RCC 7860 (cell line): Measurements from ENCODE around the gene PHF21B.
"Not testable (repeated sequence)": the region's sequence is repeated elsewhere in the genome, so short reads cannot be mapped to it uniquely, and the experiment has no call there.

Experiments
- DNase-seq: peaks from one replicate; pipeline ENCODE4 v3.0.0-alpha.2; 2015; ENCODE audit warnings: low spot score
- FAIRE-seq: peaks from 2 replicates; lab custom pipeline; 2012; peaks lifted over from hg19 to GRCh38; lab: Jason Lieb, UNC

PHF21B gene

DNA sequence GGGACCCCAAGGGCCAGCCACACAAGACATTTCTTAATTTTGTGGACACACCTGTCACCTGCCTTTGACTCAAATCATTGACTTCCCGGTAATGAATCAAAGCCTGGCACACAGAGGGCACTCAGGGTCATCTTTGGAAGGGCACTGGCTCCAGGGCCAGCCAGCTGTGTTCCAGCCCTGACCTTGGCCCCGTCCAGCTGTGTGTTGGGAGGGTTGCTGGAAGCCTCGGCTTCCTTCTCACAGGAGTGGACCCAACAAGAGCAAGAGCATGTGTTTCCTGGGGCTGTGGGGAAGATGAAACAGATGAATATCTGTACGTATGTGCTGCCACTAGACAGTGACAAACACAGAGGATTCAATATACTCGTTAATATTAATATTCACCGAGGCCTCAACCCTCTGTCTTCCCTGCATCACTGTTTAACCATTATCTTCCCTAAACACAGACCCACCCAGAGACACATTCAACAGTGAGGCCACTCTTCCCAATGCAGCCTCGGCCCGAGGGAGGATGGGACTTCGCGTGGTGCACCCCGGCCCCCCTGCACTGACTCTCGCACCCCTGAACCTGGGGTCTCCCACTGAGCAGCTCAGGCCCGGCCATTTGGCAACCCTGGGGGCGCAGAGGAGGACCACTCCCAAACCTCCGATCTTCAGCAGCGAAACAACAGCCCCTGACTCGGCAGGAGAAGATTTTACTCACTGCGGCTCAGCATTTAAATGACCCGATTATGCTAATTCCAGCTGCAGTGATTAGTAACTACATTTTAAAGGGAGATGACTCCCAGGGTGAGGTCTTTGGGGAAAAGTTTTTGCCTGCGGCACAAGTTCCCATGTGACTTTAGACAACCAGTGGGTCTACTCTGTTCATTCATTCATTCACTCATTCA, 45.7 kb downstream of the PHF21B start:
- DNase-seq, result no peak
- FAIRE-seq, result no peak

- FAIRE-seq (no peak), DNase-seq (no peak)
Observed at GRCh38 chr22:44962741-44963454, 46.9 kb downstream of the PHF21B start.

DNA sequence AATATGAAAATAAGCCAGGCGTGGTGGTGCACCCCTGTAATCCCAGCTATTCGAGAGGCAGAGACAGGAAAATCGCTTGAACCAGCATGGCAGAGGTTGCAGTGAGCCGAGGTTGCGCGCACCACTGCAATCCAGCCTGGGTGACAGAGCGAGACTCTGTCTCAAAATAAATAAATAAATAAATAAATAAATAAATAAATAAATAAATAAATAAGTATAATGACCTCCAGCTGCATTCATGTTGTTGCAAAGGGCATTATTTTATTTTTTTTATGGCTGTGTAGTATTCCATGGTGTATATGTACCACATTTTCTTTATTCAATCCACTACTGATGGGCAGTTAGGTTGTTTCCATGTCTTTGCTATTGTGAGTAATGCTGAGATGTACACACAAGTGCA, 48.1 kb downstream of the PHF21B start:
- FAIRE-seq, DNase-seq: not testable (repeated sequence)

DNA sequence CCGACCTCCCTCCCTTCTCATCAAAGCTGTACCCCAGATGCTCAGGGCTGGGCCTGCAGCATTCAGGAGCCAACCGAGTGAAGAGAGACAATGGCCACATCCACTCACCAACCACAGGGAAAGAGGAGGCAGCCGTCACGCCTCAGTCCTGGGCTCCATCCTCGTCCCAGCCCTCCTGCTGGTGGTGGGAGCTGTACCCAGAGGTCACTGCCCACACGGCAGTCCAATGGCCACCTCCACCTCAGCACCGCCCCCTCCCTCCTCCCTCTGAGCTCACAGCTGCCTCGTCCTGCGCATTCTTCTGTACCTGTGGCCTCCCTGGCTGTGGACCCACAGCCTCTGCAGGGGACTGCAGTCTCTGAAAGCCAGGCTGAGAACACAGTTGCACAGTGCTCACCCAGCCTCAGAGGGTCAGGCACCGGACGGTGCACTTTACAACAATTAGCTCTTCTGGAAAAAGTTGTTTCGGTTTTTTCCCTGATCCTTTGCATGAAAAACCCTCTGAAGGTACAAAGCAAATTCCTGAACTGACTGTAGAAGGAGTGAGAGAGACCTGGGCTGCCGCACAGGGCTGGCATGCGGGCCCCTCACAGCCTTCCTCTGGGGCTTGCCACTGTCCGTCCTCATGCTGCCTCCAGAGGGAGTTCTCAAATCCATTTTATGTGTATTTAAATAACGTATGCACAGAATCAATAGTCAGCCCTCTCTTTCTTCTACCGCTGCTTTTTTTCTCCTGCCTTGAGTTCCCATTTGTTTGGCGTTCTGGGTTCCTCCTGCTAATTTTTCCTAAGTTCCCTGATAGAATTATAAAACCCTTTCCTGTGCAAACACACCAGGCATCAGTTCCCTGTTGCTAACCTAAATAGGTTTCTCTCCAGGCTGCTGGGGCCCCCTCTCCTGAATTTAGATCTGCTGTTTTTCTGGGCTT, 52.7 kb downstream of the PHF21B start:
- FAIRE-seq (no peak), DNase-seq (no peak)

GRCh38 chr22:44955102-44955501, 54.7 kb downstream of the PHF21B start:
- DNase-seq (no peak), FAIRE-seq (no peak)

- FAIRE-seq (no peak), DNase-seq (no peak)
Observed at GRCh38 chr22:44954149-44954548, 55.7 kb downstream of the PHF21B start.

- no peak for FAIRE-seq
- no peak for DNase-seq
Observed at GRCh38 chr22:44952863-44953746, 56.7 kb downstream of the PHF21B start.

- DNase-seq (no peak), FAIRE-seq (no peak)
Observed at GRCh38 chr22:44951510-44951816, 58.3 kb downstream of the PHF21B start.

DNA sequence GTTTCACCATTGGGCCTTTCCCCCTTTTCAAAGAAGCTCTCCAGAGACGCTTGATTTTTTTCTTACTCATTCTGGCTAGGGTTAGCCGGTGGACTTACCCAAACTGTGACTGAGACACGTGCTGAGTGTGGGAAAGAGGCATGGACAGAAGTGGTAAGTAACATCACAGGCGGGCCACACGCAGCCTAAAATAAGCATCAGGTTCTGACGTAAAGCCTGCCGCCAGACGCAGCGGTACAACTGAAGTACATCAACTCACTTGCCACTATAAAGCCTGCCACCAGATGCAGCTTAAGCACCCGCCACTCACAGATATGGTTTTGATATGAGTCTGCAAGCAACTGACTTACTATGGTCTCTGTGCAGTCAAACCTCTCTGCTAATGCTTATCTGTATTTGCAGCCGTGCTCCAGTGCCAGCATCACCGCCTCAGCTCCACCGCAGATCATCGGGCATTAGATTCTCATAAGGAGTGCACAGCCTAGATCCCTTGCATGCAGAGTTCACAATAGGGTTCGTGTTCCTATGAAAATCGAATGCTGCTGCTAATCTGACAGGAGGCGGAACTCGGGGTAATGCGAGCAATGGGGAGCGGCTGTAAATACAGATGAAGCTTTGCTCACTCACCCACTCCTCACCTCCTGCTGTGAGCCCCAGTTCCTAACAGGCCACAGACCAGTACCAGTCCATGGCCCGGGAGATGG, 58.8 kb downstream of the PHF21B start:
- FAIRE-seq (no peak), DNase-seq (no peak)

DNA sequence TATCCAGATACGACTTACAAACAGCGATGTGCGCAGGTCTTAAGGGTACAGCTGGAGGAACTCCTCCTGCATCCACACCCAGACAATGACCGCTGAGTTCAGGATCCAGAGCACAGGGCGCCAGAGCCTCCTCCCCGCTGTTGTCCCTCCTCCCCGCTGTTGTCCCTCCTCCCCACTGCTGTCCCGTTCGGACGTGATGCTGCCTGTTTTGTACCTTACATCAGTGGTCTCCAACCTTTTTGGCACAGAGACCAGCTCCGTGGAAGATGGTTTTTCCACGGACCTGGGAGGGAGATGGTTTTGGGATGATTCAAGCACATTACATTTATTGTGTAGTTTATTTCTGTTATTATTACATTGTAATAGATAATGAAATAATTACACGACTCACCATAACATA, 62.0 kb downstream of the PHF21B start:
- DNase-seq, result no peak
- no peak for FAIRE-seq

DNA sequence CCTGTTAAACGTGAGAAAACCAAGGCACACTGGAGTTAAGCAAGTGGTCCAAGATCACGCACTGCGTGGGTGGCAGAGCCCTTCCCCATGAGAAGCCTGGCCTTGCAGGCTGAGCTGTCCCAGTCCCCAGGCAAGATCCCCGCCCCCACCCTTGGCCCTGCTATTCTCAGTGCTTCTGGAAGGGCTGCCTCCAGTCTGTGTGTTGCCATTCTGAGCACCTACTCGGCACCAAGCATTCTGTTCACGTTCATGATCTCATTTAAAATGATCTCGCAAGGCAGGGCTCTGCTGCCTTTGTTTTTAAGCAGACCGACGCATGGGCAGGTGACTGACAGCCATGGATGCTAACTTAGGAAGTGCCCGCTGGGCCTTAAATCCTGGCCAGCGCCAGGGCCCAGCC, 62.8 kb downstream of the PHF21B start:
- FAIRE-seq (no peak), DNase-seq (no peak)

GRCh38 chr22:44944883-44945601, 64.8 kb downstream of the PHF21B start:
- DNase-seq (no peak), FAIRE-seq (no peak)

- FAIRE-seq, result no peak
- no peak for DNase-seq
Observed at GRCh38 chr22:44943701-44944324, 66.0 kb downstream of the PHF21B start.

DNA sequence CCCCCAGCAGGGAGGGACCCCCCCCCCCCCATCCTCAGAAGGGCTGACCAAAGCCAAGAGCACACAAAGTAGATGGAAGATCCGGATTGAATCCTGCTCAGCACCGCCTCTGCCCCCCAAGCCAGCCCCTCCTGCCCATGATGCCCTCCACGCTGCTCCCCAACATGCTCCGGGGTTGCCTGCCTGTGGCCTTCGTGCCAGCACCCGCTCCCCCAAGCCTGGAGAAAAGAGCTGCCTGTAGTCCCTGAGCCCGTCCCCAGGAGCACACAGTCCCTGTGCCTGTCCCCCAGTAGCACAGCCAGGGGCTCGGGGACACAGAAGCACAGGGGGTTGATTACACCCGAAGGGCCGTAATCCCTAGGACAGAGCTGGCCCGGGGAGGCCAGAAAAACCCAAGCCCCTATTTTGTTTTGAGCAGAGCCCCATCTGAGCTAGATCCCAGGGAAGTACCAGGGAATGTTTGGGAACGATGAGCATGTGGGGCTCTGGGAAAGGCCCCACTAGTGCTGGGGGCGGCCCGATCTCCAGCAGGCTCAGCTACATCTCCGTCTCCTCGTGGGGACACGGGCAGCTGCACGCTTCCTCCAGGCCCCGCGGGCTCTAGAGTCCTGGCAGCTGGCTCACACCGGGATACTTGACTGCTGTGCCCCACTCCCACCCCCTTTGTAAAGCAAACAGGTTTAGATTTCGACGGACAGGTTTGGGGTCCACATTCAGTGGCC, 66.7 kb downstream of the PHF21B start:
- no peak for FAIRE-seq
- DNase-seq, result no peak

DNA sequence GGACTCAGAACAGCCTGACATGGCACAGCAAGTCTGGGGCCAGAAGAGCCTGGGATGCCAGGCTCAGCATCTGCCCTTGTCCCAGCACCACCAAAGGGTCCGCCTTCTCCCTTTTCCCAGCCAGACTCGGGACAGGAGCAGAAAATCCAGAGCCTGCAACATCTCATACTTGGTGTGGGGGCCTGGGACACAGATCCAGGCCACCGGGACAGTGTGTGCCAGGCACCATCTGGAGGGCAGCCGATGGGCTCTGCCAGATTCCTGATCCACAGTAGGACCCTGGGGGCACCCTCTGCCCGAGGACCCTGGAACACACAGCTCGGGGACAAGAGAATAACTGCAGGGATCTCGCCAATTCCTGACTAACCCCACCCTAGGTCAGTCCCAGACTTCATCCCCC, 67.7 kb downstream of the PHF21B start:
- no peak for FAIRE-seq

GRCh38 chr22:44941207-44941606, 68.6 kb downstream of the PHF21B start:
- DNase-seq, result no peak
- no peak for FAIRE-seq

More for the DNA sequence above, 67.7 kb downstream of the PHF21B start:
- DNase-seq, result no peak

DNA sequence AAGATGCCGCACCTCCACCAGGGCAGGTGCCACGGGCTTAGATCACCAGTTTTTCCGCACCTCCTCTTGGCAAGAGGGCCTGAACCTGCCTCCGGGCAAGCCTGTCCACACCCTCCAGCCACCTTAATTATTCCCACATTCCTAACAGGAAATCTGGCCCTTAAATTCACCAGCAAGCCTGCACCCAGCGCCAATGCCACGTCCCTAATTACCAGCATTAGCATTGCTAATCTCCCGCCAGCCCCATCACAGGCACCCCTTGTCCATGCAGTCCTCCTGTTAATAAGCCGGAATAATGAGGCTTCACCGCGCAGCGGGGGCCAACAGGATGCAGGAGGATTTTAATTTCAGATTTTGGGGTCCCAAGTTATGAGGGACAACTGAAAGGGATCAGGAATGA, 69.7 kb downstream of the PHF21B start:
- FAIRE-seq, result no peak

DNA sequence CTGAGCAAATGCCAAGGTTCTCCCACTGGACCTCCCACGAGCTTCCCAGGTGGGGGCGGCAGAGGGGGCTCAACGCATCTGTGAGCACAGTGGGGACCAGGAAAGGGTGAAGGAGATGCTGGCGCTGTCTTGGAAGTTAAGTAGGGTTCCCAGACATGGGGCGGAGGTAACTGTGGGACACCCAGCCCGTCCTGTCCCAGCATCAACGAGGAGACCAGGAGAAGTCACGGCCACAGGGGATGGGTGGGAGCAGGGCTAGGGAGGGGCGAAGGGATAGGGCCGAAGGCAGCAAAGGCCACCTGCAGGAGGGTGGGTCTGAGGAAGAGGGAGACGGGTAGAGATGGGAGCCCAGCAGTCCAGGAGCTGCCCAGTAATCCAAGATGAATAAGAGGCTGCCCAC, 70.4 kb downstream of the PHF21B start:
- DNase-seq (no peak), FAIRE-seq (no peak)

More for the DNA sequence above, 69.7 kb downstream of the PHF21B start:
- no peak for DNase-seq
